Neural cell (in vitro differentiated cells): ENCODE measurements around the gene DPPA4. TPM values are rescaled to one million over a fixed set of nuclear protein-coding genes. Genes with fewer than 3 reads are reported as not detected.

ENCODE experiments used
- H2AFZ ChIP-seq: fragments of 200-600, 300-800 bp; sonication (generic), shearing (Covaris generic); 2 replicates; pipeline ENCODE4 v1.6.0; 2014; ENCODE audit warnings: low read depth, mild to moderate bottlenecking, antibody characterized with exemption, low read length, moderate library complexity
- H3F3A ChIP-seq: fragments of 200-600 bp; shearing (Covaris generic); 2 replicates; pipeline ENCODE4 v1.6.1; 2016; ENCODE audit warnings: mild to moderate bottlenecking, moderate library complexity, mixed read lengths, antibody characterized with exemption, low read length; ENCODE audit not compliant: insufficient read depth, poor library complexity, severe bottlenecking
- H3K27ac ChIP-seq: fragments of 200-600, 300-800 bp; sonication (generic), shearing (Covaris generic); 2 replicates; pipeline ENCODE4 v1.5.1; 2014; ENCODE audit warnings: mild to moderate bottlenecking, low read length, moderate library complexity
- H3K27me3 ChIP-seq: fragments of 300-800, 200-600 bp; sonication (generic), shearing (Covaris generic); 2 replicates; pipeline ENCODE4 v1.6.0; 2014; ENCODE audit warnings: mild to moderate bottlenecking, low read depth, low read length, moderate library complexity; ENCODE audit not compliant: insufficient read depth
- H3K36me3 ChIP-seq: fragments of 300-800, 200-600 bp; sonication (generic), shearing (Covaris generic); 2 replicates; pipeline ENCODE4 v1.5.1; 2014; ENCODE audit warnings: mild to moderate bottlenecking, antibody characterized with exemption, low read length, moderate library complexity; ENCODE audit not compliant: insufficient read depth
- H3K4me2 ChIP-seq: fragments of 300-800, 200-600 bp; sonication (generic), shearing (Covaris generic); 2 replicates; pipeline ENCODE4 v1.6.0; 2014; ENCODE audit warnings: mild to moderate bottlenecking, low read length
- H3K4me3 ChIP-seq: fragments of 300-800, 200-600 bp; sonication (generic), shearing (Covaris generic); 2 replicates; pipeline ENCODE4 v1.5.1; 2014; ENCODE audit warnings: mild to moderate bottlenecking, low read length, moderate library complexity
- H3K79me2 ChIP-seq: fragments of 200-600 bp; shearing (Covaris generic); replicated peaks from 2 replicates; pipeline ENCODE4 v1.6.0; 2014; ENCODE audit warnings: mild to moderate bottlenecking, low read length, moderate library complexity; ENCODE audit not compliant: insufficient read depth
- H3K9ac ChIP-seq: fragments of 300-800, 200-600 bp; sonication (generic), shearing (Covaris generic); 2 replicates; pipeline ENCODE4 v1.6.1; 2016; ENCODE audit warnings: mild to moderate bottlenecking, low read length, mixed read lengths
- H3K9me2 ChIP-seq: fragments of 200-600 bp; shearing (Covaris generic); 2 replicates; pipeline ENCODE4 v1.6.1; 2016; ENCODE audit warnings: mild to moderate bottlenecking, low read length, mixed read lengths; ENCODE audit not compliant: insufficient read depth
- H3K9me3 ChIP-seq: fragments of 200-600, 300-800 bp; sonication (generic), shearing (Covaris generic); 2 replicates; pipeline ENCODE4 v1.6.1; 2016; ENCODE audit warnings: mild to moderate bottlenecking, mixed run types, low read length, moderate library complexity, mixed read lengths
- H4K20me1 ChIP-seq: fragments of 200-600 bp; shearing (Covaris generic); 2 replicates; pipeline ENCODE4 v1.6.1; 2016; ENCODE audit warnings: mild to moderate bottlenecking, mixed run types; ENCODE audit not compliant: insufficient read depth
- CTCF ChIP-seq: fragments of 450-650 bp; IDR thresholded peaks from 2 replicates; pipeline ENCODE4 v1.5.1; 2014; ENCODE audit warnings: antibody characterized with exemption, mild to moderate bottlenecking, moderate library complexity; ENCODE audit not compliant: poor library complexity, severe bottlenecking
- EP300 ChIP-seq: fragments of 450-650 bp; conservative IDR thresholded peaks from 2 replicates; pipeline ENCODE4 v1.6.1; 2014; ENCODE audit warnings: antibody characterized with exemption, mild to moderate bottlenecking, moderate library complexity; ENCODE audit not compliant: poor library complexity, severe bottlenecking
- EZH2 ChIP-seq: fragments of 200-600, 300-800 bp; shearing (Covaris generic), sonication (generic); IDR thresholded peaks from 2 replicates; pipeline ENCODE4 v1.6.1; 2014; ENCODE audit warnings: antibody characterized with exemption, low read length, borderline replicate concordance, mild to moderate bottlenecking; ENCODE audit not compliant: insufficient read depth, poor library complexity, severe bottlenecking
- MXI1 ChIP-seq: fragments of 450-650 bp; conservative IDR thresholded peaks from 2 replicates; pipeline ENCODE4 v1.6.1; 2014; ENCODE audit warnings: antibody characterized with exemption, mild to moderate bottlenecking; ENCODE audit not compliant: poor library complexity, severe bottlenecking
- POLR2AphosphoS5 ChIP-seq: IDR thresholded peaks from 2 replicates; pipeline ENCODE4 v1.6.1; 2012
- RAD21 ChIP-seq: fragments of 450-650 bp; conservative IDR thresholded peaks from 2 replicates; pipeline ENCODE4 v1.6.1; 2014; ENCODE audit warnings: antibody characterized with exemption, mild to moderate bottlenecking, moderate library complexity
- REST ChIP-seq: IDR thresholded peaks from 2 replicates; pipeline ENCODE4 v1.6.1; 2012; ENCODE audit warnings: borderline replicate concordance
- SMC3 ChIP-seq: fragments of 450-650 bp; conservative IDR thresholded peaks from 2 replicates; pipeline ENCODE4 v1.6.1; 2014; ENCODE audit warnings: antibody characterized with exemption, mild to moderate bottlenecking, moderate library complexity; ENCODE audit not compliant: poor library complexity
- TAF1 ChIP-seq: IDR thresholded peaks from 2 replicates; pipeline ENCODE4 v1.6.1; 2012; ENCODE audit warnings: low read depth
- polyA plus RNA-seq: library from polyadenylated mRNA; depleted of rRNA; stranded (reverse); fragments of >200 nt; gene quantifications from 2 replicates; pipeline ENCODE4 v1.2.3, GENCODE V29; 2014

The DPPA4 gene
- polyA plus RNA-seq, 1 donor from 2014 or later = 1.6 TPM

- no peak overlapping the region for H3K4me3 ChIP-seq
- no peak for TF ChIP-seq EP300
- no peak for TF ChIP-seq TAF1
- TF ChIP-seq CTCF = no peak
- no peak for TF ChIP-seq EZH2
- TF ChIP-seq MXI1 = no peak
- no peak for TF ChIP-seq REST
- no peak for TF ChIP-seq POLR2AphosphoS5
- TF ChIP-seq RAD21 = no peak
- TF ChIP-seq SMC3 = no peak
- no peak overlapping the region for H2AFZ ChIP-seq
- no peak overlapping the region for H3K27ac ChIP-seq
- H3K9ac ChIP-seq = no peak overlapping the region
- H3K9me3 ChIP-seq = no peaks in the 10 kb centered on the region
- H3K79me2 ChIP-seq = no peaks in the 10 kb centered on the region
- no peaks in the 10 kb centered on the region for H3F3A ChIP-seq
- no peaks in the 10 kb centered on the region for H3K27me3 ChIP-seq
- no peaks in the 10 kb centered on the region for H3K36me3 ChIP-seq
- no peaks in the 10 kb centered on the region for H4K20me1 ChIP-seq
- H3K9me2 ChIP-seq = no peaks in the 10 kb centered on the region
- no peak overlapping the region for H3K4me2 ChIP-seq
These were observed 12.2 kb downstream of the DPPA4 start for GRCh38 chr3:109325109-109325508.

GRCh38 chr3:109316162-109316730 is 21.1 kb downstream of the DPPA4 start, which contains the start of gene DPPA2:
TSS of gene DPPA2 (minus strand) at chr3:109316517. CDS start at chr3:109314542, 1,975 bp downstream.
- Histone ChIP-seq H3K79me2 (no peaks in the 10 kb centered on the region), H2AFZ (no peak within 1 kb of the TSS), H3K27ac (no peak within 1 kb of the TSS), H3K9me3 (no peaks in the 10 kb centered on the region), H4K20me1 (no peaks in the 10 kb centered on the region), H3K36me3 (no peaks in the 10 kb centered on the region), H3K4me2 (no peak within 1 kb of the TSS), H3K9me2 (no peaks in the 10 kb centered on the region), H3K27me3 (no peaks in the 10 kb centered on the region), H3K4me3 (no peak within 1 kb of the TSS), H3F3A (no peaks in the 10 kb centered on the region), H3K9ac (no peak within 1 kb of the TSS)
- TF ChIP-seq TAF1 (no peak), RAD21 (no peak), SMC3 (no peak), MXI1 (no peak), POLR2AphosphoS5 (no peak), REST (no peak), EZH2 (no peak), EP300 (no peak), CTCF (no peak)
